HG02938 (cell line): Measurements from ENCODE around the gene GRHL1.

Experiments used
- ATAC-seq: cut with Tn5 transposase; IDR thresholded peaks from one replicate; pipeline ENCODE4 v1.9.1; 2021; ENCODE audit warnings: mild to moderate bottlenecking, moderate library complexity; ENCODE audit not compliant: unreplicated experiment

The GRHL1 gene

GRCh38 chr2:9946818-9947217, 4.7 kb upstream of the GRHL1 start:
- no peak for ATAC-seq

GRCh38 chr2:9948721-9949120, 2.8 kb upstream of the GRHL1 start:
- ATAC-seq: no peak

DNA sequence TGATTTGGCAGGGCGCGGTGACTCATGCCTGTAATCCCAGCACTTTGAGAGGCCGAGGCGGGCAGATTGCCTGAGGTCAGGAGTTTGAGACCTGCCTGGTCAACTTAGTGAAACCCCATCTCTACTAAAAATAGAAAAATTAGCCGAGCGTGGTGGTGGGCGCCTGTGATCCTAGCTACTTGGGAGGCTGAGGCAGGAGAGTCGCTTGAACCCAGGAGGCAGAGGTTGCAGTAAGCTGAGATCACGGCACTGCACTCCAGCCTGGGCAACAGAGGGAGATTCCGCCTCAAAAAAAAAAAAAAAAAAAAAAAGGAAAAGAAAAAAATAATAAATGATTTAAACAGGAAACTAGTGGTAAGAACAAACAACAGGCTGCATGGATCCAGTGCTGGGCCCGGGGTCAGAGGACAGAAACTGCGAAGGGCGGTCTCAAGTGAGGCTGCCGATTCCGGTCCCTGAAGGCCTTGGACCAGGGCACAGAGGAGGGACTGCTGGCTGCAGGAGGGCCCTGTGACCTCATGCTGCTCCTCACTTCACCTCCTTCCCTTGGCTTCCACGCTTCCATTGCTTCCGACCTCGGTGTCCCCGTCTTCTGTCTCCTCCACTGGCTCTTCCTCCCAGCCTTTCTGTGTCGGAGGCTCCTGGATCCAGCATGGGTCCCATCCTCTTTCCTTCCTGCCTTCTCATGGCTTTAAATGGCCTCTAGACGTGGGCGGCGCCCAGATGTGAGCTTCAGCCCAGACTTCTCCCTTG, 2.1 kb upstream of the GRHL1 start:
- ATAC-seq: no peak

DNA sequence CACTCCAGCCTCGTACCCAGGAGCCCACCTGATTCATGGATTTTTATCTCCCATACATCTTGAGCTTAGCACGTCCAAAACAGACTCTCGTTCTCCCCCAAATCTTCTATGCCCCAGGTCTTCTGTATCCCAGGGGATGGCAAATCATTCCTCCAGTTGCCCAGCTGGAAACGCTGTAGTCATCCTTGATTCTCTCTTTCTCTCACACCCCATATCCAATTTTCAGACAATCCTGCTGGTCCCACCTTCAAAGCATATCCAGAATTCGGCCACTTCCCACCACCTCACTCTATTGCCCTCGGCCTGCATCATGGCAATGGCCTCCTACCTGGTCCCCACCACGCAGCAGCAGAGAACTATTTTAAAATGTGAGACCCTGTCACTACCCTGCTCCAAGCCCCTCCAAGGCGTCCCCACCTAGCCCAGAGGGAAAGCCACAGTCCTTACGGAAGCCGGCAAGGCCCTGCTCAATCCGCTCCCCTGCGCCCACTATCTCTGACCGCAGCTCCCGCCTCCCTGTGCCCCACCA, 1.4 kb upstream of the GRHL1 start:
- no peak for ATAC-seq

DNA sequence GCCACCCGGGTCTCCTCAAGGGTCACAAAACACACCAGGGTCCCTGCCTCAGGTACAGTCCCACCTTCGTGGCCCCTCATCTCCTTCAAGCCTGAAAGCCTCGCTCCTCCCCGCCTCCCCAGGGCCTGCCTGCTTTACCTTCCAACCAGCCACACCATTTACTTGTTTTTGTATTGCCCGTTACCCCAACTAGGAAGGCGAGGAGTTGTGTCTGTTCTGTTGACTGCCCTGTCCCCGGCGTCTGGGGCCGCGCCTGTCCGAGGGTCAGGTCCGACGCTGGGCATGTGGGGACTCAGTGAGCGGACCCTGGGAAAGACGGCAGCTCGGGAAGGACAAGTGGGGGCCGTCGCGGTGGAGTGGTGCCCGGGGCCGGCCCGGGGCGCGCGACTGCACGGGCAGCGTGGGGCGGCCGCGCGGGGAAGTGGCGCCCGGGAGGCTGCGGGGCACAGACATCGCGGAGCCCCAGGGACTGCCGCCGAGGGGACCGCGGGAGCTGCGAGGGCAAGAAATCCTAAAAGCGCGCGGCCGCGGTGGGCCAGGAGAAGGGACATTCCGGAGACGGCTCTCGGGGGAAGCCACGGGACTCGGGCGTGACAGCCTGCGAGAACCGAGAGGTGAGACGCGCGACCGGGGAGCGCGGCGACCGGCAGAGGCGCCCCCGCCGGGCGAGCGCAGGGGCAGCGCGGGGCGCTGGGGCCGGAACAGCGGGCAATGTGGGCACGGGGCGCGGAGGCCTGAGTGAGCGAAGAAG, 797 bp upstream of the GRHL1 start:
- ATAC-seq: peak; percentile 38

DNA sequence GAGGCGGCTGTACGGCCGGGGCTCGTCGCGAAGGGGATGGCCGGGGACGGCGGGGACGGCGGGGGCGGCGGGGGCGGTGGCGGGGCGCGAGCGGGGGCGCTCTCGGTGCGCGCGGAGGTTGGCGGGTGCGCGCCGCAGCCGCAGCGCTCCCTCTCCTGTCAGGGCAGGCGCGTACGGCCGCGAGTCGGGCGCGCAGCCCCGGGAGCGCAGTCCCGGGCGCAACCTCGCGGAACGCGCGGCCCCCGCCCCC, 296 bp upstream of the GRHL1 start:
- ATAC-seq: no peak

- no peak for ATAC-seq
These were observed 819 bp downstream of the GRHL1 start for GRCh38 chr2:9952286-9952737.

DNA sequence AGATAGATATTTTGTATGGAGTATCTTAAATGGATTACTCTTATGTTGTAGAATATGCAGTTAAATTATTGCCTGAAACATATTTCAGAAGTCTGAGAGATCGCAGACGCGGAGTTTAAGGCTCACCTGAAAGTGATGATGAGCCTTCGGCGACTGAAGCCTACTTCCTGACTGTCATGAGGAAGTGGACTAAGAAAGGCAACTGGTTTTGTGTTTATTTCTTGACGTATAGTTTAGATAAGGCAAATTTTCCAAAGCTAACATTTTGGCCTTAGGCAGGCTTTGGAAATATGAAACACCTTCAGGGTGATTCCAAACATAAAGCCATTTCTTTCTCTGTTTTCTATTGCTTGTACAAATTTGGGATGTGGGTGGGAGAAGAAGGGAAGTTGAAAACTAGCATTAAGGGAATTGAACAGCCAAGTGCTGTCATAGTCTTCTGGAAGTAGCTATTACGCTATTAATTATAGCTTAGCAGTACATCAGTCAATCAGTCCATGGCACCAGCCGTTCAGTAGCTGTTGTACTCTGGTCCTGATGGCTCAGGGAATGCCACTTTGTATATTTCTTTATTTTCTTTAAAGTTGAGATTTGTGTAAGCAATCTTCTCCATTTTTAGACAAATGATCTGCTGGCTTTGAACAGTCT, 1.5 kb downstream of the GRHL1 start:
- ATAC-seq: no peak

- ATAC-seq: no peak
These were observed 2.6 kb downstream of the GRHL1 start for GRCh38 chr2:9954136-9954535.

DNA sequence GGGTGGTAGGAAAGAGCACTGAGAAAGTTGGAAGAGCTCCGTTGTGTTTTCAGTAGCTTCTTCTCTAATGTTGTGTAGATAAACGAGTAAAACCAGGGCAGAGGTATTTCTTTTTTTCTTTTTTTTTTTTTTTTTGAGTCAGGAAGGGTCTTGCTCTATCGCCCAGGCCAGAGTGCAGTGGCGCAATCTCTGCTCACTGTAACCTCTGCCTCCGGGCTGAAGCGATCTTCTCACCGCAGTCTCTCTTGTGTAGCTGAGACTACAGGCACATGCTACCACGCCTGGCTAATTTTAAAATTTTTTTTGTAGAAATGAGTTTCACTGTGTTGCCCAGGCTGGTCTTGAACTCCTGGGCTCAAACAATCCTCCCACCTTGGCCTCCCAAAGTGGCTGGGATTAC, 6.6 kb downstream of the GRHL1 start:
- ATAC-seq: no peak

DNA sequence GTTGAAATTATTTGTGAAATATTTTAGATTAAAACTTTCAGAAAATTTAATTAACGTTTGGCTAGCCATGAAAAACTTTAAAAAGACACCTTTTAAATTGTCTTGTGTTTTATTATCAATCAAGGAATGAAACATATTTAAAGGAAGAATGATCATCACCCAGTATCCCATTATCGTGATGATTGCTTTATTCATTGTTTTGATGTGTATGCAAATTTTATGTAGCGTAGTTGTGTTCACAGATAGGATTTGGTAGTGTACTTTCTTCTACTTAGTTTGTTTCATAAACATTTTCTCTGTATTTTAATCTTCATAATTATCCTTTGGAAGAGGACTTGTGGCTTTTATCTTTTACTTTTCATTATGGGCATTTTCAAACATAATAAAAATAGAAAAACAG, 7.8 kb downstream of the GRHL1 start:
- ATAC-seq: no peak

- no peak for ATAC-seq
These were observed 9.5 kb downstream of the GRHL1 start for GRCh38 chr2:9961013-9961412.

- ATAC-seq: no peak
These were observed 13.0 kb downstream of the GRHL1 start for GRCh38 chr2:9964334-9964980.

GRCh38 chr2:9965119-9965822, 13.8 kb downstream of the GRHL1 start:
- ATAC-seq: no peak

DNA sequence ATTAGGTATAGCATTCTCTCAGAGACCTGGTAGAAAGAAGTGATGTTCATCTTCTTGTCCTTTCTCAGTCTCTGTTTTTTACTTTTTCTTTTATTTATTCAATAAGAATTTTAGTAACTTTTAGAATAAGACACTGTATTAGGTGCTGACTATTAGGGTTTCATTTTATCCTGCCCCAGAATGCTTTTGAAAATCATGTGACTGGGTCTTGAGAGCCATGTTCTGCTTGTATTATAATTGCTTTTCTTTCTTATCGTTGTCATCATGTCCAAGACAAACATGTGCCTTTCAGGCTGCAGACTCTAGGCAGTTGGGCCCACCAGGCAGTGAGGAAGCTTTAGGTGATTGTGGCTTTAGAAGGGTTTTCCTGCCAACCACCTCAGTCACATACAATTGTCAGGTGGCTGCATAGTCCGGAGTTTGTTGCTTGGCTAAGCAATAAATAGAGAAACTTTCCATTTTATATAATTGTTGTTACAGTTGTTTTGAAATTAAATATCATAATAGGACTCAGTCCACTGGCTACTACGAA, 15.1 kb downstream of the GRHL1 start:
- ATAC-seq: no peak

GRCh38 chr2:9967053-9967775, 15.7 kb downstream of the GRHL1 start:
- ATAC-seq: no peak

DNA sequence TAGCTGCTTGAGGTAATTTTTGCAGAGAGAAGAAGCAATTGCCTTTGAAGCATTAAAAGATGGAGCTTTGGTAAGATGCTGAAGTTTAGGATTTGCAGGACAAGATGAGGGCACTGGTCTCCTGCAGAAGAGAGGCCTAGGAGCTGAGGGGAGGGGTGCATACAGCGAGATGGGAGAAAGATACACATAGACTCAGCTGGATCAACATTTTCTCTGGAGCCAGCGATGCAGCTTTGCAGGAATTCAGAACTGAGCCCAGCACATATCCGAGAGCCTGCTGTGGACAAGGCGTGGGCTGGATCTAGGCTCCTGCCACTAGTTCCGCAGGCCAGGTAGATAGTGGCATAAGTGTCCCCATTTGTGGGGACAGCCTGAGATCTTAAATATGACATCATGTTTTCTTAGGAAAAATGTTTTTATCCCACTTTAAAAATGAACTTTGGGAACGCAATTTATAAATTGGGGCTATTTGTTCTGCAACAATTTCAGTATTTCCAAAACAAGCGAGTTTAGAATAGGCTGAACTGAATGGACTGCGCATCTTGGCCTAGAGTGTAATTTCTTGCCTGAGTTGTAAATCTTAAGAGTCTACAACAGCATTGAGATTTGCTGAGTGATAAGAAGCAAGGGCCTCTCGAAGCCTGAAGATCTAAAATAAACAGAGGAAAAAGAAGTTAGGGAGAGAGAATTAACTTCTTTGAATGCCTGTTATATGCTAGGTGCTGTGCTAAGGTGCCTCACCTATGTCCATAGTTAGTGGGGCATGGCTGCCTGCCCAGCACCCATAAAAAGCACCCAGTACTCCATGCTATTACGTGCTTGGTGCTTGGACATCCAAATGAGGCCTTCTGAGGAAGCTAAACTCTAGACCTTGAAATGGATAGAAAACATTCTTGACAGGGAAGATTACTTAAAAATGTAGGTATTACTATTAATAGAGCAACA, 17.3 kb downstream of the GRHL1 start:
- ATAC-seq: no peak

DNA sequence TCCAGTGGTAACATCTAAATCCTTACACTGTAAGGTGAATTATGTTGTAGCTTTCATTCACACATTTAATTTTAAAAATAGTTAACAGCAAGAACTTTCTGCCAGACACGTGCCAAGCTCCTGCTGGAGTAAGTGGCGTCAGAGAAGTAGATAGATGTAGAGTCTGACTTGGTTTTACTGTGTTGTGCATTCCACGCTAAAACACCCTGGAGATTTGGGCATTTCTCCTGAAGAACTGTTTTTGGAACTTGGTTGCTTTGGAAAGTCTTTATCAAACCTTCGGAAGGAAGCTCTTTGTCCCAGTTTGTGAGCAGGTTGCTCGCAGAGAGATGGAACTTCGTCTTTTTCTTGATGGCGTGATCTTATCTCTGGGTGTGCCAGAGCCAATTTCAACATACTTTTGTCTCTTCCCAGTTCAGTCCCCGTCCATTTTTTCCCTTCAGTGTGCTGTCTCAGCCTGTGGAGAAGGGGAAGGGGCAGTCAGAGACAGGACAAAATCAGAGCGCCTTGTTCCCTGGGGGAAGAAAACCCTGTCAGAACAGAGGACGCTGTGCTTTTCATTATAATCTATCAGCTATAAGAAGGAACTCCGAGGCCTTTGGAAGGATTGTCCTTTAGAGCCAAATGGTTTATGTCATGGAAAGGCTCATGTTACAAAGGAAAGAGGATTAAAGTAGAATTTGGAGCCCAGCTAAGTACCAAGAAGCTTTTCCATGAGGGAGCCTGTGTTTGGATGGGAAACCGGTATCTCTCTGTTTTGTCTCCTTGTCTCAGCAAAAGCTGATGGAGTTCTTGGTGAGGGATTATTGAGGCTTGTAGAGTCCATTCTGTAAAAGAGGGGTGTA, 18.9 kb downstream of the GRHL1 start:
- no peak for ATAC-seq
